Osteocyte (in vitro differentiated cells): ENCODE results near the gene MID1IP1. TPM values are rescaled to one million over a fixed set of nuclear protein-coding genes. Genes with fewer than 3 reads are reported as not detected.

Source experiments
- DNase-seq: peaks from one replicate; pipeline ENCODE4 v3.0.0; 2021; ENCODE audit warnings: mixed read lengths; ENCODE audit not compliant: unreplicated experiment; ENCODE audit errors: extremely low spot score
- H3K27ac Mint-ChIP-seq: one replicate; pipeline ENCODE4 v1.8.0; 2021; ENCODE audit warnings: mild to moderate bottlenecking, mixed read lengths; ENCODE audit not compliant: unreplicated experiment
- H3K27me3 Mint-ChIP-seq: one replicate; pipeline ENCODE4 v1.8.0; 2021; ENCODE audit warnings: mixed read lengths; ENCODE audit not compliant: unreplicated experiment
- H3K36me3 Mint-ChIP-seq: one replicate; pipeline ENCODE4 v1.8.0; 2021; ENCODE audit warnings: mixed read lengths; ENCODE audit not compliant: unreplicated experiment
- H3K4me1 Mint-ChIP-seq: one replicate; pipeline ENCODE4 v1.8.0; 2021; ENCODE audit warnings: mixed read lengths; ENCODE audit not compliant: unreplicated experiment
- H3K4me3 Mint-ChIP-seq: one replicate; pipeline ENCODE4 v1.8.0; 2021; ENCODE audit warnings: mild to moderate bottlenecking, moderate library complexity, mixed read lengths; ENCODE audit not compliant: unreplicated experiment
- H3K9me3 Mint-ChIP-seq: one replicate; pipeline ENCODE4 v1.8.0; 2021; ENCODE audit warnings: mixed read lengths; ENCODE audit not compliant: unreplicated experiment
- CTCF ChIP-seq: fragments of 200-600 bp; sonication (generic); IDR thresholded peaks from 2 replicates; pipeline ENCODE4 v1.5.0; 2021; ENCODE audit warnings: antibody characterized with exemption, mild to moderate bottlenecking, moderate library complexity
- total RNA-seq: library from RNA; stranded (reverse); gene quantifications from 2 replicates; pipeline ENCODE4 v1.2.1, GENCODE V29; 2021

MID1IP1 gene
- total RNA-seq, 1 donor from 2014 or later, result 25.6 TPM

DNA sequence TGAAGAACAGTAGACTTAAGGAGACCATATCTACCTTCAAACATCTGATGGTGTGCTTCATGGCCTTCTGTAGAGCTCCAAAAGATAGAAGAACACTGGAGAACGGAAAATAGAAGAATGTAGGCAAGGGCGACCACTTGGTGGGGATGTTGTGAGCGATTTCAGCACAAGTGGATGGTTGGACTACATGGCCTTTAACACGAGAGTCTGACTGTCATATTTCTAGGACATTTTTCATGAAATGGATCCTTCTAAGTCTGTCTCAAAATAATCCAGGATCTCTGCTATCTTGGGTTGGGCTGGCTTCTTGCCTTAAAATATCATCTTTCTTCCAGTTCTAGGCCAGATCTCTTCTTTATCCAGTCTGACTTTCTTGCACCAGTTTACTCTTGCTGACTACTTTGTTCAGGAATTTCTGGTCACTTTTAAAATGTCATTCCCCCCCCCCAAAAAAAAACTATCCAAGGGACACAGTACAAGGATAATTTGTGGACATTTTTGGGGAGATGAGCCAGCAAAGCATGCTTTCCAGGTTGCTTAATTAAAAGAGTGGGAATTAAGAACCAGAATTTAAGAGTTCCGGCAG lies 1.2 kb upstream of the MID1IP1 start:
- no peaks in the 10 kb centered on the region for H3K36me3 Mint-ChIP-seq
- no peak overlapping the region for H3K27ac Mint-ChIP-seq
- peaks cover 33% of the 10 kb centered on the region for H3K4me1 Mint-ChIP-seq
- H3K4me3 Mint-ChIP-seq, result no peak overlapping the region
- peak; percentile 10 for TF ChIP-seq CTCF
- no peaks in the 10 kb centered on the region for H3K9me3 Mint-ChIP-seq
- no peaks in the 10 kb centered on the region for H3K27me3 Mint-ChIP-seq
- DNase-seq, result no peak

DNA sequence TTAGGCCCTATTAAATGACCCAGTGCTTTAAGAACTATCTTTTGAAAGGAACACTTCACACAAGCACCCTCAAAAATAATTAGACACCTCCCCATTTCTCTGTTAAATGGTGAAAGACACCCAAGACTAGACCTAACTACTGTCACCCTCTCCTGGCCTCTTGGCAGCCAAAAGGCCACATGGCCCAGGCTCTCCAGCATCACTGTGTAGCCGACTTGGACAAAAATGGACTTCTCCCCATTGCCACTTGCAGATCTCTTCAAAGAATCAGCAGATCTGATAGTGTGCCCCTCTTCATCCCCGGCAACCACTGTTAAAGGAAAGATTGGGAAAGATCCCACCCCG lies 2.0 kb downstream of the MID1IP1 start:
- no peak for DNase-seq
- TF ChIP-seq CTCF, result no peak
- no peaks in the 10 kb centered on the region for H3K9me3 Mint-ChIP-seq
- peak overlapping the region; percentile 89 for H3K4me3 Mint-ChIP-seq
- no peaks in the 10 kb centered on the region for H3K27me3 Mint-ChIP-seq
- peaks cover 2% of the 10 kb centered on the region for H3K36me3 Mint-ChIP-seq
- peaks cover 31% of the 10 kb centered on the region for H3K4me1 Mint-ChIP-seq
- peak overlapping the region; percentile 98 for H3K27ac Mint-ChIP-seq

DNA sequence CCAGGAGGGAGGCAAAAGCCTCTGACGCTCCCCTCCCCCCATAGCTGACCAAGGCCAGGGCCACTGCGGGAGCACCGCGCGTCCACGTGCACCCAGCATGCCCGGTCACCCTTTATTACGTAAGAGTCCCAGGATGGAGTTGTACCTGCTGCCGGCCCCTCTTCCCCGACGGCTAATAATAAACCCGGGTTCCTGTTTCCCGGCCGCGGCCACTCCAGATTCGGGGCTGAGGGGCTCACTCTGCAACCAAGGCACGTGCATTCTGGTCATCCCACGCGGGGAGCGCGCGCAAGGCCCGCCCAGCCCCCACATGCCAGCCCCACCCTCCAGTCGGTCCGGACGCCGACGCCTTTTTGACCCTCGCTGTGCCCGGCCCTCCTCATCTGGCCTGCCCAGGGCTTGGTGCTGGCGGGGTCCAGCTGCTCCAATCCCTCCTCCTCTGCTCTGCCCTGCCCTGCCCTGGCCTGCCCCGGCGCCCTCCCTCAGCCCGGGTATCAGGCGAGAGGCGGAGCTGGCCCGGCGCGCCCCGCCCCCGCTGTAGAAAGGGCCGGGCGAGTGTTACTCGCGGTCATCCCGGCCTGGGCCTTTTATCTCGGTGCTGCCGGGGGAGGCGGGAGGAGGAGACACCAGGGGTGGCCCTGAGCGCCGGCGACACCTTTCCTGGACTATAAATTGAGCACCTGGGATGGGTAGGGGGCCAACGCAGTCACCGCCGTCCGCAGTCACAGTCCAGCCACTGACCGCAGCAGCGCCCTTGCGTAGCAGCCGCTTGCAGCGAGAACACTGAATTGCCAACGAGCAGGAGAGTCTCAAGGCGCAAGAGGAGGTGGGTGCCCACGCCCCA lies 2.6 kb downstream of the MID1IP1 start:
- H3K4me1 Mint-ChIP-seq, result peaks cover 29% of the 10 kb centered on the region
- peak; percentile 86 for DNase-seq
- H3K27ac Mint-ChIP-seq, result peak overlapping the region; percentile 98

GRCh38 chrX:38804432-38804681 lies 3.1 kb downstream of the MID1IP1 start:
- DNase-seq, result no peak
- Mint-ChIP-seq H3K4me3 (peak overlapping the region; percentile 89), H3K36me3 (peaks cover 2% of the 10 kb centered on the region), H3K27ac (peak overlapping the region; percentile 98), H3K27me3 (no peaks in the 10 kb centered on the region), H3K9me3 (no peaks in the 10 kb centered on the region), H3K4me1 (peaks cover 26% of the 10 kb centered on the region)
- TF ChIP-seq CTCF, result no peak

More for the DNA sequence above, 2.6 kb downstream of the MID1IP1 start:
- Mint-ChIP-seq H3K27me3 (no peaks in the 10 kb centered on the region), H3K36me3 (peaks cover 2% of the 10 kb centered on the region), H3K9me3 (no peaks in the 10 kb centered on the region), H3K4me3 (peak overlapping the region; percentile 89)
- TF ChIP-seq CTCF, result no peak

- H3K27me3 Mint-ChIP-seq, result no peaks in the 10 kb centered on the region
- no peak for TF ChIP-seq CTCF
- DNase-seq, result no peak
- H3K36me3 Mint-ChIP-seq, result peaks cover 2% of the 10 kb centered on the region
- H3K4me1 Mint-ChIP-seq, result peaks cover 30% of the 10 kb centered on the region
- no peaks in the 10 kb centered on the region for H3K9me3 Mint-ChIP-seq
- H3K4me3 Mint-ChIP-seq, result peak overlapping the region; percentile 89
- H3K27ac Mint-ChIP-seq, result peak overlapping the region; percentile 98
Observed at GRCh38 chrX:38804682-38805431, 3.6 kb downstream of the MID1IP1 start.
